GM12865 (cell line): ENCODE results near the gene DTNBP1.
"Not testable (repeated sequence)": the region's sequence is repeated elsewhere in the genome, so short reads cannot be mapped to it uniquely, and the experiment has no call there.

ENCODE experiments used
- DNase-seq: peaks from one replicate; pipeline ENCODE4 v3.0.0; 2010; ENCODE audit warnings: low read depth
- H3K4me3 ChIP-seq: 2 replicates; pipeline ENCODE4 v1.5.1; 2011; ENCODE audit warnings: mild to moderate bottlenecking, low read depth, low read length, control low read depth
- CTCF ChIP-seq: IDR thresholded peaks from 2 replicates; pipeline ENCODE4 v1.5.1; 2011; ENCODE audit warnings: low read length, control low read depth, low read depth, inconsistent platforms; ENCODE audit not compliant: insufficient read depth; ENCODE audit errors: missing control alignments

DTNBP1 gene

GRCh38 chr6:15550546-15551123 is 112.2 kb downstream of the DTNBP1 start:
- DNase-seq, result no peak
- TF ChIP-seq CTCF, result no peak
- no peak overlapping the region for H3K4me3 ChIP-seq

- H3K4me3 ChIP-seq, result no peak overlapping the region
- TF ChIP-seq CTCF, result no peak
- DNase-seq, result no peak
Measured at GRCh38 chr6:15549371-15549770, 113.5 kb downstream of the DTNBP1 start.

GRCh38 chr6:15547400-15547799 is 115.4 kb downstream of the DTNBP1 start:
- H3K4me3 ChIP-seq, result no peak overlapping the region
- no peak for DNase-seq
- no peak for TF ChIP-seq CTCF

GRCh38 chr6:15546591-15546990 is 116.2 kb downstream of the DTNBP1 start:
- no peak overlapping the region for H3K4me3 ChIP-seq
- TF ChIP-seq CTCF, result no peak
- DNase-seq, result no peak

GRCh38 chr6:15544321-15544900 is 118.4 kb downstream of the DTNBP1 start:
- no peak for TF ChIP-seq CTCF
- DNase-seq, result no peak

GRCh38 chr6:15543332-15543917 is 119.4 kb downstream of the DTNBP1 start:
- H3K4me3 ChIP-seq, DNase-seq: not testable (repeated sequence)

More at GRCh38 chr6:15544321-15544900, 118.4 kb downstream of the DTNBP1 start:
- H3K4me3 ChIP-seq, result no peak overlapping the region

GRCh38 chr6:15539722-15540270 is 123.0 kb downstream of the DTNBP1 start:
- no peak overlapping the region for H3K4me3 ChIP-seq
- TF ChIP-seq CTCF, result no peak
- no peak for DNase-seq
